H1 (cell line): ENCODE measurements around the gene LGALS8. TPM values are rescaled to one million over a fixed set of nuclear protein-coding genes. Genes with fewer than 3 reads are reported as not detected.

Experiments used
- CTCF ChIA-PET: fragments of 300-600 bp; sonication (Branson Sonifier 250); formaldehyde crosslinking; loops from one replicate; lab custom pipeline; 2021; ENCODE audit not compliant: partially characterized antibody; lab: Charles Lee
- POLR2A ChIA-PET: fragments of 300-600 bp; sonication (Branson Sonifier 250); formaldehyde crosslinking; loops from one replicate; lab custom pipeline; 2021; ENCODE audit warnings: inconsistent platforms; ENCODE audit not compliant: partially characterized antibody; lab: Charles Lee
- DNase-seq, 2 experiments: peaks; one replicate each; pipeline versions ENCODE4 v3.0.0 to v3.0.0-alpha.2; 2010 to 2022; ENCODE audit warnings: low spot score in 2 of 2, low read depth in 1 of 2, mixed read lengths in 1 of 2
- FAIRE-seq: peaks from 2 replicates; lab custom pipeline; 2011; peaks lifted over from hg19 to GRCh38; lab: Jason Lieb, UNC
- H2AFZ ChIP-seq: 2 replicates; pipeline ENCODE4 v1.8.1; 2012; ENCODE audit warnings: low read length, inconsistent platforms
- H2AK5ac ChIP-seq: 2 replicates; pipeline ENCODE4 v1.6.1; 2013; ENCODE audit warnings: low read depth, low read length
- H2BK120ac ChIP-seq: replicated peaks from 2 replicates; pipeline ENCODE3; 2013; ENCODE audit warnings: low read depth, low read length, inconsistent platforms
- H2BK12ac ChIP-seq: 2 replicates; pipeline ENCODE4 v1.6.1; 2013; ENCODE audit warnings: low read depth, low read length
- H2BK15ac ChIP-seq: 2 replicates; pipeline ENCODE4 v1.6.1; 2013; ENCODE audit warnings: low read length
- H2BK20ac ChIP-seq: 2 replicates; pipeline ENCODE4 v1.6.1; 2013; ENCODE audit warnings: low read length
- H2BK5ac ChIP-seq: 2 replicates; pipeline ENCODE4 v1.6.1; 2013; ENCODE audit warnings: low read depth, low read length
- H3K14ac ChIP-seq: 2 replicates; pipeline ENCODE4 v1.6.1; 2013; ENCODE audit warnings: inconsistent platforms; ENCODE audit not compliant: insufficient read length
- H3K18ac ChIP-seq: 2 replicates; pipeline ENCODE4 v1.6.1; 2013; ENCODE audit warnings: low read length; ENCODE audit errors: extremely low read depth
- H3K23ac ChIP-seq: 2 replicates; pipeline ENCODE4 v1.6.1; 2013; ENCODE audit warnings: inconsistent platforms; ENCODE audit not compliant: insufficient read length
- H3K23me2 ChIP-seq: 2 replicates; pipeline ENCODE4 v1.6.1; 2013; ENCODE audit warnings: low read depth, low read length
- H3K27ac ChIP-seq: 2 replicates; pipeline ENCODE4 v1.6.1; 2011; ENCODE audit warnings: low read depth, low read length, inconsistent platforms
- H3K27me3 ChIP-seq, 4 experiments: replicated peaks in 1 of 4; 1 replicate in 1 of 4; 2 replicates in 3 of 4; pipeline versions ENCODE4 v1.6.1 to v1.8.1; 2011 to 2013; ENCODE audit warnings: low read length in 3 of 4, mild to moderate bottlenecking in 3 of 4, inconsistent platforms in 2 of 4, mixed read lengths in 2 of 4, moderate library complexity in 1 of 4; ENCODE audit not compliant: control insufficient read depth in 3 of 4, insufficient read depth in 3 of 4; ENCODE audit errors: extremely low read depth in 1 of 4
- H3K36me3 ChIP-seq, 4 experiments: 2 replicates each; pipeline versions ENCODE4 v1.6.1 to v1.8.1; 2011 to 2013; ENCODE audit warnings: mild to moderate bottlenecking in 4 of 4, low read length in 3 of 4, moderate library complexity in 2 of 4, control low read depth in 1 of 4, inconsistent platforms in 1 of 4; ENCODE audit not compliant: insufficient read depth in 4 of 4, control insufficient read depth in 2 of 4
- H3K4ac ChIP-seq: replicated peaks from 2 replicates; pipeline ENCODE3; 2013; ENCODE audit warnings: low read length, low read depth, mixed read lengths, inconsistent platforms; ENCODE audit not compliant: insufficient read length
- H3K4me1 ChIP-seq, 4 experiments: replicated peaks in 1 of 4; 1 replicate in 1 of 4; 2 replicates in 3 of 4; pipeline versions ENCODE4 v1.6.1 to v1.8.1; 2011 to 2013; ENCODE audit warnings: low read length in 3 of 4, inconsistent platforms in 2 of 4, mixed read lengths in 1 of 4; ENCODE audit not compliant: insufficient read depth in 4 of 4, control insufficient read depth in 3 of 4
- H3K4me2 ChIP-seq, 2 experiments: 2 replicates each; pipeline versions ENCODE4 v1.6.1 to v1.8.1; 2011 to 2013; ENCODE audit warnings: low read depth in 2 of 2, low read length in 2 of 2, control low read depth in 1 of 2, inconsistent platforms in 1 of 2, mild to moderate bottlenecking in 1 of 2; ENCODE audit not compliant: insufficient read depth in 1 of 2
- H3K4me3 ChIP-seq, 4 experiments: fragments of 200-600, 300-600 bp in 1 of 4; sonication (generic), shearing (Covaris generic), sonication (Bioruptor Twin) in 1 of 4; 2 replicates each; pipeline versions ENCODE4 v1.5.1 to v1.8.1; 2011 to 2016; ENCODE audit warnings: low read length in 4 of 4, low read depth in 3 of 4, control low read depth in 2 of 4, inconsistent platforms in 2 of 4, mild to moderate bottlenecking in 2 of 4, mixed read lengths in 1 of 4, moderate library complexity in 1 of 4; ENCODE audit not compliant: insufficient read depth in 2 of 4; ENCODE audit errors: extremely low read depth in 1 of 4
- H3K56ac ChIP-seq: replicated peaks from 2 replicates; pipeline ENCODE3; 2013; ENCODE audit warnings: low read depth, mild to moderate bottlenecking, mixed read lengths, low read length, inconsistent platforms; ENCODE audit not compliant: insufficient read length
- H3K79me1 ChIP-seq: 2 replicates; pipeline ENCODE4 v1.6.1; 2013; ENCODE audit warnings: low read depth, low read length, control low read depth
- H3K79me2 ChIP-seq, 2 experiments: 2 replicates each; pipeline versions ENCODE4 v1.6.1 to v1.8.1; 2012 to 2013; ENCODE audit warnings: low read length in 2 of 2, mild to moderate bottlenecking in 2 of 2, inconsistent platforms in 1 of 2; ENCODE audit not compliant: insufficient read depth in 2 of 2, control insufficient read depth in 1 of 2
- H3K9ac ChIP-seq, 4 experiments: replicated peaks in 1 of 4; 1 replicate in 1 of 4; 2 replicates in 3 of 4; pipeline versions ENCODE4 v1.6.1 to v1.8.1; 2011 to 2013; ENCODE audit warnings: low read depth in 3 of 4, low read length in 3 of 4, control low read depth in 2 of 4, mild to moderate bottlenecking in 2 of 4, moderate library complexity in 2 of 4, inconsistent platforms in 1 of 4; ENCODE audit errors: extremely low read depth in 1 of 4
- H3K9me3 ChIP-seq, 2 experiments: 2 replicates each; pipeline versions ENCODE4 v1.6.1 to v1.8.1; 2012 to 2013; ENCODE audit warnings: mild to moderate bottlenecking in 2 of 2, moderate library complexity in 2 of 2, control low read depth in 1 of 2, inconsistent platforms in 1 of 2, low read depth in 1 of 2, low read length in 1 of 2, mixed read lengths in 1 of 2; ENCODE audit not compliant: insufficient read depth in 2 of 2
- H4K20me1 ChIP-seq, 2 experiments: replicated peaks in 1 of 2; 2 replicates each; pipeline versions ENCODE3 to v1.8.1; 2011 to 2013; ENCODE audit warnings: inconsistent platforms in 2 of 2, low read length in 2 of 2, mild to moderate bottlenecking in 1 of 2; ENCODE audit not compliant: insufficient read depth in 2 of 2, control insufficient read depth in 1 of 2
- H4K5ac ChIP-seq: 2 replicates; pipeline ENCODE4 v1.6.1; 2013; ENCODE audit warnings: low read length, low read depth, mixed read lengths, inconsistent platforms; ENCODE audit not compliant: insufficient read length
- H4K8ac ChIP-seq: 2 replicates; pipeline ENCODE4 v1.8.0; 2013; ENCODE audit warnings: mild to moderate bottlenecking, moderate library complexity, low read length, inconsistent platforms; ENCODE audit not compliant: insufficient read depth; ENCODE audit errors: extremely low read depth
- H4K91ac ChIP-seq: replicated peaks from 2 replicates; pipeline ENCODE3; 2013; ENCODE audit warnings: low read length, mixed read lengths, inconsistent platforms; ENCODE audit not compliant: insufficient read length
- ASH2L ChIP-seq: fragments of 200-600, 300-600 bp; sonication (generic); IDR thresholded peaks from one replicate; pipeline ENCODE4 v1.7.1; 2017; ENCODE audit warnings: low read length
- ATF2 ChIP-seq: IDR thresholded peaks from 2 replicates; pipeline ENCODE4 v1.6.1; 2012; ENCODE audit warnings: low read length, inconsistent platforms
- CHD2 ChIP-seq: IDR thresholded peaks from 2 replicates; pipeline ENCODE4 v1.6.1; 2012; ENCODE audit warnings: low read length, improper control_type of control experiment
- CREB1 ChIP-seq: IDR thresholded peaks from 2 replicates; pipeline ENCODE4 v1.6.1; 2012; ENCODE audit warnings: inconsistent platforms
- KDM5A ChIP-seq: fragments of 200-600 bp; IDR thresholded peaks from 2 replicates; pipeline ENCODE4 v1.7.1; 2012; ENCODE audit warnings: mild to moderate bottlenecking, low read length, inconsistent platforms, mixed read lengths
- NANOG ChIP-seq: IDR thresholded peaks from 2 replicates; pipeline ENCODE4 v1.6.1; 2011; ENCODE audit warnings: low read length, low read depth, mild to moderate bottlenecking, inconsistent platforms; ENCODE audit not compliant: insufficient read depth, poor library complexity, severe bottlenecking
- PHF8 ChIP-seq: fragments of 200-600 bp; sonication (generic); conservative IDR thresholded peaks from 2 replicates; pipeline ENCODE4 v1.7.1; 2012; ENCODE audit warnings: low read depth, mild to moderate bottlenecking, inconsistent platforms, low read length, moderate library complexity
- SAP30 ChIP-seq: fragments of 300-600 bp; sonication (generic); IDR thresholded peaks from 2 replicates; pipeline ENCODE4 v1.7.1; 2012; ENCODE audit warnings: low read length, moderate library complexity, mild to moderate bottlenecking, inconsistent platforms; ENCODE audit not compliant: insufficient read depth, insufficient replicate concordance
- SRF ChIP-seq: IDR thresholded peaks from 2 replicates; pipeline ENCODE4 v1.6.1; 2011; ENCODE audit warnings: mild to moderate bottlenecking, low read depth, low read length, moderate library complexity
- TAF7 ChIP-seq: optimal IDR thresholded peaks from 2 replicates; pipeline ENCODE3; 2011; ENCODE audit warnings: low read depth, mild to moderate bottlenecking, inconsistent platforms, low read length, moderate library complexity, borderline replicate concordance
- WGBS, 2 experiments: shearing (Covaris generic) in 1 of 2; methylation state at CpG; one replicate each; pipeline versions ENCODE4 v1.1.6 to v1.1.7; 2013 to 2015; ENCODE audit warnings: low lambda C conversion rate in 2 of 2, mixed read lengths in 2 of 2, inconsistent platforms in 1 of 2, low coverage in 1 of 2, missing lambda C conversion rate in 1 of 2; ENCODE audit not compliant: insufficient replicate concordance in 2 of 2, insufficient coverage in 1 of 2, insufficient read length in 1 of 2; ENCODE audit errors: extremely low coverage in 1 of 2, missing lambda C conversion rate in 1 of 2; 5-methylcytosine and 5-hydroxymethylcytosine counted together
- polyA plus RNA-seq, 7 experiments: library from polyadenylated mRNA; depleted of rRNA in 3 of 7; stranded (reverse) in 5 of 7; unstranded in 2 of 7; fragments of >200 nt in 5 of 7; fragments of 200-250 nt in 2 of 7; gene quantifications; 1 replicate in 5 of 7; 2 replicates in 1 of 7; 4 replicates in 1 of 7; pipeline versions ENCODE4 v1.2.1 to v1.2.3, GENCODE V29; 2011 to 2013; ENCODE audit warnings: missing spikeins in 2 of 7, mixed read lengths in 2 of 7
- total RNA-seq: library from RNA; stranded (reverse); fragmentation: NEBNext Ultra II Directional; extraction: Animal tissue kit (Norgen Biotek cat#: 25700); gene quantifications from 2 replicates; pipeline ENCODE4 v1.2.1, GENCODE V29; 2021

LGALS8 gene
- total and polyA plus RNA-seq, 2 of the 8 experiments (the other 6 are each of a cell fraction or from before 2014, with no cell fraction given), result 7.2 to 11.6 TPM

DNA sequence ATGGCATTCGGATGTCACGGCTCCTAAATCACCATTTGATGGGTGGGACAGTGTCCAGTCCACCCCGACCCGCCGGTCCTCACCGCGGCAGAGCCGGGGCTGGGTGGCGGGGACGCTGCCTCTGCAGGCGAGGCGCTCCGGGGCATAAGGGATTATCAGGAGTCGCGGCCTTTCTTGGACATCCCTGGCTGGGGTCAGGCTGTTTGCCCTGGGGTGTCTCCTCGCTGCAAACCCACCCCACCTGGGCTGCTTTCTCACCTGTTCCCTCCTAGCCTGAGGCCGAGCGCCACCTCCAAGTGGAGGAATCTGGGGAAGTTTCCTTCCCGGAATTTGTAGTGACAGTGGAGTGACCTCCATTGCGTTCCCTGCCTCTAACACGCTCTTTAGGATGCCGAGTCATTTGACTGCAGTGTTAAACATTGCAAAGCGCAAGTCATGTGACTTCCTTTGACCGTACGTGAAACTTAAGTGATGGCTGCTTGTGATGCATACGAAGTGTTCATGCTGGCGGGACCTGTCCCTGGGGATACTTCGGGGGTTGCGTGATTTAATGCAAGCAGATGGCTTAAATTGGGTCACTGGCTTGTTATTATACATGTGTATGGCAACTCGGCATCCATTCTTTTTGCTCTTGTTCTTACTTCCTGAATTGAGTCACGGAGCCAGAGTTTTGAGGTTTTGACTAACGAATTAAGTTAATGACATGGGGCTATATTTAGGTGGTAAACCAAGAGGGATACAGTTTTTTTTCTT lies 536 bp downstream of the LGALS8 start:
- FAIRE-seq (peak; percentile 50), DNase-seq (peak in 1 of 2 experiments; percentile 67)
- H3K14ac ChIP-seq, result no peak overlapping the region
- H3K4me3 ChIP-seq, result peak overlapping the region; percentile 67 to 83 (median 76)
- POLR2A ChIA-PET, result interaction anchor here (0.8 to 2.0 kb wide), 3 partner anchors 11 to 15 kb away, joined by 3 to 5 read pairs (median 3); no protein-coding TSS in a partner anchor
- H3K27me3 ChIP-seq, result peaks cover 0 to 21% (median 11%) of the 10 kb centered on the region in 4 experiments; a peak in 5 of 7 replicates
- H3K9me3 ChIP-seq, result no peaks in the 10 kb centered on the region
- CTCF ChIA-PET, result no interaction called here
- H4K5ac ChIP-seq, result peak overlapping the region; percentile 35
- peak overlapping the region; percentile 55; the same call in 1 of the 2 replicates for H2BK20ac ChIP-seq
- no peak overlapping the region for H3K27ac ChIP-seq
- H3K79me1 ChIP-seq, result no peaks in the 10 kb centered on the region
- peak overlapping the region; percentile 83 for H3K18ac ChIP-seq
- H3K4me1 ChIP-seq, result no peaks in the 10 kb centered on the region; a peak in 3 of 7 replicates
- WGBS, 2 experiments, result 7% methylated on average over 27 of the region's 32 CpGs; no CpG with 5 or more reads in 1 of the 2 experiments
- peak overlapping the region; percentile 24 for H3K56ac ChIP-seq
- no peaks in the 10 kb centered on the region for H3K36me3 ChIP-seq
- peak overlapping the region; percentile 23 for H3K4ac ChIP-seq
- H2BK120ac ChIP-seq, result no peak overlapping the region
- peaks cover 12% of the 10 kb centered on the region for H3K23me2 ChIP-seq
- peak overlapping the region; percentile 0; the same call in 1 of the 2 replicates for H2BK15ac ChIP-seq
- no peak overlapping the region for H2AK5ac ChIP-seq
- peak overlapping the region; percentile 93 to 98 for H3K4me2 ChIP-seq
- no peaks in the 10 kb centered on the region for H3K79me2 ChIP-seq
- no peak overlapping the region for H3K23ac ChIP-seq
- H2BK12ac ChIP-seq, result no peak overlapping the region
- H4K8ac ChIP-seq, result peak overlapping the region; percentile 87; the same call in 1 of the 2 replicates
- H4K91ac ChIP-seq, result peak overlapping the region; percentile 44
- H2BK5ac ChIP-seq, result no peak overlapping the region
- no peaks in the 10 kb centered on the region for H4K20me1 ChIP-seq
- H3K9ac ChIP-seq, result peak overlapping the region in 3 of 4 experiments; percentile 10 to 42 (median 14); a peak in 3 of 7 replicates
- peak overlapping the region; percentile 96 for H2AFZ ChIP-seq
- TF ChIP-seq KDM5A, result no peak
- 0 out of 2 replicates have a peak, but pooled peaks have one; percentile 29 for TF ChIP-seq PHF8
- TF ChIP-seq CHD2, result no peak
- no peak for TF ChIP-seq NANOG
- TF ChIP-seq ASH2L, result peak; percentile 53
- no peak for TF ChIP-seq TAF7
- no peak for TF ChIP-seq CREB1
- peak; percentile 58 for TF ChIP-seq SAP30
- TF ChIP-seq ATF2, result no peak
- TF ChIP-seq SRF, result no peak
